BE2C (cell line): ENCODE data around the gene TNFAIP8.

Experiments
- DNase-seq: peaks from one replicate; pipeline ENCODE4 v3.0.0-alpha.2; 2020
- H3K27me3 ChIP-seq: fragments of 250-450 bp; sonication (Bioruptor Pico); 2 replicates; pipeline ENCODE4 v1.5.1; 2020; ENCODE audit warnings: mild to moderate bottlenecking
- H3K36me3 ChIP-seq: fragments of 250-450 bp; sonication (Bioruptor Pico); 2 replicates; pipeline ENCODE4 v1.5.1; 2020; ENCODE audit warnings: mild to moderate bottlenecking
- H3K4me1 ChIP-seq: fragments of 250-450 bp; sonication (Bioruptor Pico); 2 replicates; pipeline ENCODE4 v1.5.1; 2020
- H3K4me3 ChIP-seq: 2 replicates; pipeline ENCODE4 v1.5.1; 2011; ENCODE audit warnings: low read depth, low read length
- H3K9me3 ChIP-seq: fragments of 250-450 bp; sonication (Bioruptor Pico); 2 replicates; pipeline ENCODE4 v1.5.1; 2020
- CTCF ChIP-seq: IDR thresholded peaks from 2 replicates; pipeline ENCODE4 v1.5.1; 2012; ENCODE audit warnings: mild to moderate bottlenecking, low read depth, low read length

The TNFAIP8 gene

DNA sequence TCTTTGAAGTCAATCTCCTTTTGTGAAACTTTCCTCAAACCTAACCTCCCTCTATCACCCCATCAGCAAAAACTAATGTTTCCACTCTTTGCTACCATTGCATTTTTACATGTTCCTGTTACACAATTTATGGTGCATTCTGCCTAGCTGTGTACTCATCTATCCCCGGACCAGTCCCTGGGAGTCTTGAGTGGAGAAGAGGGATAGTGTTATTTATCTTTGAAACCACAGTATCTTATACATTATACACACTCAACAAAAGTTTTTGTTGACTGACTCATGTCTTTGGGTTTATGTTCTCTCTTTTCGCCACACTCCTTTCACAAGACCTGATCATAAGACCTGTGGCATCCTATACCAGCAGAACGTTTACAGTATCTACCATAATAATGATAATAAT lies 26.4 kb downstream of the TNFAIP8 start:
- no peak for TF ChIP-seq CTCF
- no peaks in the 10 kb centered on the region for H3K4me1 ChIP-seq
- no peaks in the 10 kb centered on the region for H3K36me3 ChIP-seq
- H3K27me3 ChIP-seq, result no peaks in the 10 kb centered on the region
- H3K9me3 ChIP-seq, result no peaks in the 10 kb centered on the region
- no peak overlapping the region for H3K4me3 ChIP-seq
- no peak for DNase-seq

GRCh38 chr5:119383008-119383407 lies 27.2 kb downstream of the TNFAIP8 start:
- Histone ChIP-seq H3K27me3 (no peaks in the 10 kb centered on the region), H3K4me3 (no peak overlapping the region), H3K4me1 (no peaks in the 10 kb centered on the region), H3K36me3 (no peaks in the 10 kb centered on the region), H3K9me3 (no peaks in the 10 kb centered on the region)
- no peak for TF ChIP-seq CTCF
- DNase-seq, result no peak

DNA sequence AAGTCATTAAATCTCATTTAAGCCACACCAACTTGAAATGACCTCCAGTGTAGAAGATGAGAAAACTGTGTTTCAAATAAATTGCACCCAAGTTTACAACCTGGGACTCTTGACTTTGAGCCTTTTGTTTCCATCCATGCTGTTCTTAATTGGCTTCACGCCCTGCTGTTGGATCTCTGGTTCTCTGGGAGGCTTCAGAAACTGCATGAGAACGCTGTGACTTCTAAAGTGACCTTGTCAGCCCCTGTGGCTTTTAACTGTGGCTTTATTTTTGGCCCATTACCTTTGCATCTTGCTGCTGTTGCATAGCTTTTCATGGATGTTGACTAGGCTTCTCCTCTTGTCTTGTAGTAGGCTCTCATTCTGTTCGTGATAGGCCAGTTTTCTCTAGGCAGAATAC lies 29.3 kb downstream of the TNFAIP8 start:
- no peak for DNase-seq
- H3K4me3 ChIP-seq, result no peak overlapping the region
- H3K9me3 ChIP-seq, result no peaks in the 10 kb centered on the region

DNA sequence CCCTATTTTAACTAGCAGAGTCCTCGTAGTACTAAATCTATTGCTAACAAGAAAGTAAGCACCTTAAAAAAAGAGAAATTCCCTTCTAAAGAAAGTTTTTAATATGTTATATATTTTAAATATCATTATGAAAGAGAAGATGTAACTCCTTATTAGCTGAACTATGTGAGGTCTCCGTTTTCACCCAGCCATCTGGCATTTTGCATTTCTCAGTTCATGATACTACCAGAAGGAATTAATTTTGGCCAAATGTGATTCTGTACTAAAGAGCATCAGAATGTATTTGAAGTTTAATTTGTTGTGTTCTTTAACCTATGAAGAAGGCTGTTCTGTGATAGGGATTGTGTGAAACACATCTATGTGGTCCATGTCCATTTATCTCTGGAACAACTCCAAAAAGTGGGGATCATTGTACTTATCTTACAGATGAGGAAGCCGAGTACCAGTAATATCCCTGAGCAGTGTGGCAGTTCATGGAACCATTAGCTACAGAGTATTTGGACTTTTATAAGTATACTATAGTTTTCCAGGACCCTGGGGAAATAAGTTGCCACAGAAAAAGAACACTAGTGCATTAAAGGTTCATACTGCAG lies 29.8 kb downstream of the TNFAIP8 start:
- no peak for DNase-seq
- no peak for TF ChIP-seq CTCF
- Histone ChIP-seq H3K27me3 (no peaks in the 10 kb centered on the region), H3K36me3 (no peaks in the 10 kb centered on the region), H3K4me3 (no peak overlapping the region), H3K4me1 (no peaks in the 10 kb centered on the region), H3K9me3 (no peaks in the 10 kb centered on the region)

More for the DNA sequence above, 29.3 kb downstream of the TNFAIP8 start:
- H3K27me3 ChIP-seq, result no peaks in the 10 kb centered on the region
- H3K4me1 ChIP-seq, result no peaks in the 10 kb centered on the region
- no peaks in the 10 kb centered on the region for H3K36me3 ChIP-seq
- TF ChIP-seq CTCF, result no peak

GRCh38 chr5:119386596-119387344 lies 31.0 kb downstream of the TNFAIP8 start:
- Histone ChIP-seq H3K9me3 (no peaks in the 10 kb centered on the region), H3K4me3 (no peak overlapping the region), H3K36me3 (no peaks in the 10 kb centered on the region), H3K4me1 (no peaks in the 10 kb centered on the region), H3K27me3 (no peaks in the 10 kb centered on the region)
- DNase-seq, result no peak
- TF ChIP-seq CTCF, result no peak

DNA sequence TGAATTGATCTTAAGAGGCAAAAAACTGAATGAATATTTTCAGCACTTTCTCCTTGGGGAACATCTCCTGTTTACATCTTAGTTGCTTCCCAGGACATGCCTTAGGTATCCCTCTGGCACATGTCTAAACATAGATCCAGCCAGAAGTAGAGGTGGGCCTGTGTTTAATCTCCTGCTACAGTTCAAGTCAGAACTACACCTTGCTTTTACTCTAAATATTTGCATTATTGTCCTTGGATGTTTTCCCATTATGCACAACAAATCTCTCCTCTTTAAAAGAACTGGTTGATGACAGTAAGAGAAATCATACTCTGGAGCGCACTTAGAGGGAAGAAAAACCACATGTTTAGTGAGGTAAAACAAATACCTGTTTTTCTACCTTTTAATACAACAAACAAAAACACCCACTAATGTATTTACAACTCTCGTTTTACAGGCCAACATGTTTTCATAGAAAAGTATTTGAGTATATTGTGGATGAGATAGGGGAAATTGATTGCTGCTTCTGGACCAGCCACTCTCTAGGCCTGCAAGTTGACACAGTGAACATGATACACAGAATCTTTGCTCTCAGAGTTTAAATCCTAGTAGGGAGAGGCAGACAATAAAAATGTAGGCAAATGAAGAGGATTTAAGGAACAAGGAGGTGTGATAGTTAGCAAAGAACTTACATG lies 32.3 kb downstream of the TNFAIP8 start:
- Histone ChIP-seq H3K4me1 (no peaks in the 10 kb centered on the region), H3K9me3 (no peaks in the 10 kb centered on the region), H3K36me3 (no peaks in the 10 kb centered on the region), H3K27me3 (no peaks in the 10 kb centered on the region), H3K4me3 (no peak overlapping the region)
- DNase-seq, result no peak
- TF ChIP-seq CTCF, result no peak
